GM10847 (cell line): ENCODE measurements around the gene RABEPK.

Experiments
- POLR2A ChIP-seq: IDR thresholded peaks from 2 replicates; pipeline ENCODE4 v1.6.1; 2011; ENCODE audit not compliant: insufficient read length; ENCODE audit errors: extremely low read depth

RABEPK gene, protein sequence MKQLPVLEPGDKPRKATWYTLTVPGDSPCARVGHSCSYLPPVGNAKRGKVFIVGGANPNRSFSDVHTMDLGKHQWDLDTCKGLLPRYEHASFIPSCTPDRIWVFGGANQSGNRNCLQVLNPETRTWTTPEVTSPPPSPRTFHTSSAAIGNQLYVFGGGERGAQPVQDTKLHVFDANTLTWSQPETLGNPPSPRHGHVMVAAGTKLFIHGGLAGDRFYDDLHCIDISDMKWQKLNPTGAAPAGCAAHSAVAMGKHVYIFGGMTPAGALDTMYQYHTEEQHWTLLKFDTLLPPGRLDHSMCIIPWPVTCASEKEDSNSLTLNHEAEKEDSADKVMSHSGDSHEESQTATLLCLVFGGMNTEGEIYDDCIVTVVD

DNA sequence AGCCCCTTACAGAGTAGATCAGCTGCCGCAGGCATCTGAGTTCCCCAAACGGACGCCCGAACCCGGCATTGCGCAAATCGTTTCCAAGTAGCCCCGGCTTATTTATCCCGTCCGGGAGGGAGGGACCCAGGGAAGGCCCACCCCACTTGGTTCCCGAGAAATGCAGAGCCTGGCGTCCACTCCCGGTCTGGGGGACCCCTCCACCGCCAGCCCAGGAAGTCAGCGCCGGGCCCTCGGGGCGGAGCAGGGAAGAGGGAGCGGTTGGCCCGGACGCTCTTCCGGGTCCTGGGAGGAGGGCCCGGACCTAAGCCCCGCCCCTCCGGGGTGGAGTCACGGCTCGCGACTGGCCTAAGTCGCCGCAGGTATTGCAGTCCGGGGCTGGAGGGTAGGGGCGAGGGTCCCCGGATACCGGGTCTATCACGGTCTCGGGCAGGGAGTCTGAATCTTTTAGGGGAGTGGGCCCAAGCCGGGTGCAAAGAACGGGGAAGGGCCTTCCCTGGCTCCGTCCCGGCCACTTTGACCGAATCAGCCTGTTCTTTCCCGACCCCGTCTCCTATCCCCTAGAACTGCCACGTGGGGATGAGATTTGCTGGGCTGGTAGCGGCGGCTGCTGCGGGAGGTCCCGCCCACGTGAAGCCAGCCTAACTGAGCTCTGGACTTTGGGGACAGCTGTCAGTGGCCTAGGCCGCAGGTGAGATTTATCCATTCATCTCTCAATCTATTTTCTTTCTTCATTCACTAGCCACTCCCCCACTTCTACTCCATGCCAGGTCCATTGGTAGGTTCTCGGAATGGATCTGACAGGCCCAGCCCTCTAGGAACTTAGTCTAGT, at the start of gene RABEPK:
Gene RABEPK (plus strand): TSS at position 327 of the 832 bp plus-strand sequence. CDS start 2,472 bp downstream, outside the sequence.
- TF ChIP-seq POLR2A, result peak; percentile 90

DNA sequence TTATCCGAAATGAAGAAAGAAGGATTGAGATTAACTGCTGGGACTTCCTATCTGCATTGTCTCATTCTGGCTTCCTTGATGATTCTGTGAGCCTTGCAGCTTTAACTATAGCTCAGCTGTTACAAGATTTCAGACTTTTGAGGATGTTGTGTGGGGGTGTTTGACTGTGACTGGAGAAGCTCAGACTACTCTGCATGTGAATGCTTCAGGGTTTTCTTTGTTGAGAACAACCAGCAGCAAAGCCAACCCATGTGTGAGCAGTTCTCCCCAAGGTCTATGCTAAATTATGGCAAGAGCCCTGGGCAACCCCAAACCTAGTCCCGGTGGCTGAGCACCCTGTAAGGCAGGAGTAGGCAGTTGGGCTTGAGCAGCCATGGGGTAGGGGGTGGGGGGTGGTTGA, 48.6 kb upstream of the RABEPK start:
- TF ChIP-seq POLR2A, result no peak

DNA sequence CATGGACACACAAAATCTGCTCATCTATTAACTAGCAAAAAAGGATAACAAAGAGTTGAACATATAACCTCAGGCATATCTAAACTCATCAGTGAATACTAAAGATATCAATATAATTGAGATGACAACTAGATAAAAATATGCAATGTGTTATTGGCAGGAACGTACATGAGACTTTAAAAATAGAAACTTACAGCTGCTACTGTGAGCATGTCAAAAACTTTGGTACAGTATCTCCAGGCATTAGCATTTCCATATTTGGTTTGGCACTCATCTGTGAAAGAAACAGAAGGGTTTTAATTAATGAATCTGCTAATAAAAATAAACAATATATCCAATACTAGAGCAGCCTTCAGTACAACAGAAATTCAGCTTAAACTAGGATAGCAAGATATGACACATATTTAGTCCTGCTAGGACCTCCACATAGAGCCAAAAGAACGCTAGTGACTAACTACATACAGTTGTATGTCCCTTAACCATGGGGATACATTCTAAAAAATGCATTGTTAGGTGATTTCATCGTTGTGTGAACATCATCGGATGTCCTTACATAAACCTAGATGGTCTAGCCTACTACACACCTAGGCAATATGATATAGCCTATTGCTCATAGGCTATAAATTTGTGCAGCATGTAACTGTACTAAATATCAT, 46.5 kb upstream of the RABEPK start:
- no peak for TF ChIP-seq POLR2A

DNA sequence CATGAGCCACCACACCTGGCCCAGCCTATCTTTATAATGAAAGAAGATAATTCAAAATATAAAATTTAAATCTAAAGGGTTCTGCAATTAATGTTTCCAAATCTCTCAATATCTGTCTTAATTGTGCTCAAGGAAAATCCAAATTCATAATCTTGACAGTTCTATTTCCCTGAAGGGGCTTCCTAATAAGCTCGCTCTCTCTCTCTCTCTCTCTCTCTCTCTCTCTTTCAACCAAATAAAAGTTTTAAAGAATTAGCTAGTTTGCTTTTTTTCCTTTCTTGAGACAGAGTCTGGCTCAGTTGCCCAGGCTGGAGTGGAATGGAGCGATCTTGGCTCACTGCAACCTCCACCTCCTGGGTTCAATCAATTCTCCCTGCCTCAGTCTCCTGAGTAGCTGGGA, 43.8 kb upstream of the RABEPK start:
- no peak for TF ChIP-seq POLR2A

DNA sequence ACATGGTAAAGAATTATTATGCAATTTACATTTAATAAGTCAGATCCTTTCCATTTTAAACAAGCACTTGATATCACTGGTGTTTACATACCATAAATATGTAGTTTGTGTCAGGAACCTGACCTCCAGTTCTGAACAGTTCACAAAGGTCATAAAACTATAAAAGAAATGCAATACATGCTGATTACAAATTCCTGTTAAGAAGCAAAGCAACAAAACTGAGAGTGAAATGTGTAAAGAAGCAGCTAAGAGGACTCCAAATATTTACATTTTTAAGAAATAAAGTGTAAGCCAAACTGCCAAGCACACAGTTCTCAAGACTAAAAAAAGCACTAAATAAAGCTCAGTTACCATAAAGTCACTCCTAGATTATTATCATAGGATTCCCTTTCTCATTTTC, 39.6 kb upstream of the RABEPK start:
- TF ChIP-seq POLR2A, result no peak

DNA sequence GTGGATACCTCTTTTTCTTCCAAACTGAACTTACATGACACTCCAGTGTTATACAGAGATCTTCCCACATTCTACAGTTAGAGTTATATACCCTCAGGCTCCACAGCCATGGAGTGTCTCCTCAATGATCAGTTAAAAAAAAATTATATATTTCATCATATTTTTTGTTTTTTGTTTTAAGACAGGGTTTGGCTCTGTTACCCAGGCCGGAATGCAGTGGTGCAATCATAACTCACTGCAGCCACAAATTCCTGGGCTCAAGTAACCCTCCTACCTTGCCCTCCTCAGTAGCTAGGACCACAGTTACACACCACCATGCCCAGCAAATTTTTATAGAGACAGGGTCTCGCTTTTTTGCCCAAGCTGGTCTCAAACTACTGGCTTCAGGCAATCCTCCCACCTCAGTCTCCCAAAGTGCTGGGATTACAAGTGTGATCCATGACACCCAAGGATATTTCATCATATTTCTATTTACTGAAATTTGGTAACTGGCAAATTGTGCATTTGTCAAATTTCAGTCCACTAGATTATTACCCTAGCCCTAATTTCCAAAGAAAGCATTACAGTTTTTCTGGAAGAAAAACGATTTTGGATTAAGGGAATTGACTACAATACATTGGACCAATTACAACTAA, 38.9 kb upstream of the RABEPK start:
- TF ChIP-seq POLR2A, result no peak

DNA sequence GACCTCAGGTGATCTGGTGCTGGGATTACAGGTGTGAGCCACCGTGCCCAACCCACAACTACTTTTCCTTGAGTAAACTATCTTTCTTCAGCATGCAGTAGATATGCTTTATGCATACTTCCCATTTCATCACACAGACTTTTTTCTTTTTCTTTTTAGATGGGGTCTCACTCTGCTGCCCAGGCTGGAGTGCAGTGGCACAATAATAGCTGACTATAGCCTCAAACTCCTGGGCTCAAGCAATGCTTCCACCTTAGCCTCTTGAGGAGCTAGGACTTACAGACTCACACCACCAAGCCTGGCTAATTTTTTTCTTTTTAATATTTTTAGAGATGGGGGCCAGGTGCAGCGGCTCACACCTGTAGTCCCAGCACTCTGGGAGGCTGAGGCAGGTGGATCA, 33.6 kb upstream of the RABEPK start:
- TF ChIP-seq POLR2A, result no peak

DNA sequence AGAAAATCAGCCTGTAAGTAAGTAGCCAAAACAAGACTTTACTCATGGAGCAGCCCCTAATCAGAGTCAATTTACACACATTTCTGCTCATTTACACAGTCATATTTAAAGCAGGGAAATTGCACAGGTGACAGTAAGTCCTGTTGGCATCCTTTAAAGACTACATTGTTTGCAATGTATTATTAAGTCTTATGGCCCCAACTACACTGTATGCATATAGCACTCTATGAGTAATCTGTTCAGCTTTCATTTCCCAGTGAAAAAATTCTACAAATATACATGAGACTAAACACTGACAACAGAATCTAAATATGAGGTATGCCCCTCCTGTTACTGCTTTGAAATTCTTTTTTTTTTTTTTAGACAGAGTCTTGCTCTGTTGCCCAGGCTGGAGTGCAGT, 30.4 kb upstream of the RABEPK start:
- TF ChIP-seq POLR2A, result no peak

DNA sequence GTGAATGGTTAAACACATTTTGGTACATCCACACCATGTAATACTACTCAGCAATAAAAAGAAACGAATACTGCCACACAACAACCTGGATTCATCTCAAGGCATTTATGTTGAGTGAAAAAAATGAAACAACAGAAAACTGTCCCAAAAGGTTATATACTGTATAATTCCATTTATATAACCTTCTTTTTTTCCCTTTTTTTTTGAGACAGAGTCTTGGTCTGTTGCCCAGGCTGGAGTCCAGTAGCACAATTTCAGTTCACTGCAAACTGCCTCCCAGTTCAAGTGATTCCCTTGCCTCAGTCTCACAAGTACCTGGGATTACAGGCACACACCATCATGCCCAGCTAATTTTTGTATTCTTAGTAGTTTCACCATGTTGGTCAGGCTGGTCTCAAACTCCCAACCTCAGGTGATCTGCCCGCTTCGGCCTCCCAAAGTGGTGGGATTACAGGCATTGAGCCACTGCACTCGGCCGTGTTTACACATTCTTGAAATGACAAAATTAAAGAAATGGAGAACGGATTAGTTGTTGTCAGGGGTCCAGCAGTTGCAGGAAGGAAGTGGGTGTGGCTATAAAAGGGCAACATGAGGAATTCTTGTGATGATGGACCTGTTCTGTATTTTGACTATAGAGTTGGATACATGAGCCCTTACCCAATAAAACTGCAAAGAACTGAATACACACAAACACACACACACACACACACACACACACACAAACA, 28.1 kb upstream of the RABEPK start:
- TF ChIP-seq POLR2A, result no peak

DNA sequence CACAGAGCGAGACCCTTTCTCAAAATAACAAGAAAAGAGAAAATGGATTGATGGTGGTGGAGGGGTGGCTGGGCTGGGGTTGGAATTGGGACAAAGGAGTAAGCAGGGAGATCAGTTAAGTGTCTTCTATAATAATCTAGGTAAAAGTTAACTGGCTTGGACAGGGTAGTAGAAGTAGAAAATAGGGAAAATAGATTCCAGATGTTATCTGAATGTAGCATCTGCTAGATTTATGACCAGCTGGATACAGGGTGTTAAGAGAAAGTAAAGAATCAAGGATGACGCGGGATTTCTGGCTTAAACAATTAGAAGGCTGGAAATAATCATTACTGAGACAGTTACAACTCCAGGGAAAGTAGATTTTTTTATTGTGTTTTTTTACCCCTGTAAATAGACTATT, 23.7 kb upstream of the RABEPK start:
- TF ChIP-seq POLR2A, result no peak

DNA sequence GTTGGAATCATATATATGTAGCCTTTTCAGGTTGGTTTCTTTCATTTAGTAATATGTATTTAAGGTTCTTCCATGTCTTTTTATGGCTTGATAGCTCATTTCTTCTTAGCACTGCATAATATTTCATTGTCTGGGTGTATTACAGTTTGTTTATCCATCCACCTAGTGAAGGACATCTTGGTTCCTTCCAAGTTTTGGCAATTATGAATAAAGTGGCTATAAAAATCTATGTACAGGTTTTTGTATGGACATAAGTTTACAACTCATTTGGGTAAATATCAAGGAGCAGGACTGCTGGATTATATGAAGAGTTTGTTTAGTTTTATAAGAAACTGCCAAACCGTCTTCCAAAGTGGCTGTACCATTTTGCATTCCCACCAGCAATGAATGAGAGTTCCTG, 22.5 kb upstream of the RABEPK start:
- no peak for TF ChIP-seq POLR2A

DNA sequence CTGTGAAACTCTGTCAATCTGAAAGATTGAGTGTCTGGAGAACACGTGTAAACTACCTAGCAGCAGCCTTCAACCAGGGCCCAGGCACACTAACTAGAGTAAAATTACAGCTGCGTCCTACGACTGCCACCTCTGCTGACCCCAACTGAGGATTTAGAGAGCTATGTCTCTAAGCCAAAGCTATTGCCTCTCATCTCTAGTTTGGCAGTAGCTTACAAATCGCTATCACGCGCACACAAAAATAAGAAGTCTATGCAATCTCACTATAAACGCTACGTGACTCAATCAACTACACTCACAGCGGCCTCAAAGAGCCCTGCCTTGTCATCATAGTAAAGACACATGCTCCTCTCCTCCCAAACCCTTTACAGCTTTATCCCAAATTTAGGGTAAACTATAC, 19.5 kb upstream of the RABEPK start:
- TF ChIP-seq POLR2A, result no peak

DNA sequence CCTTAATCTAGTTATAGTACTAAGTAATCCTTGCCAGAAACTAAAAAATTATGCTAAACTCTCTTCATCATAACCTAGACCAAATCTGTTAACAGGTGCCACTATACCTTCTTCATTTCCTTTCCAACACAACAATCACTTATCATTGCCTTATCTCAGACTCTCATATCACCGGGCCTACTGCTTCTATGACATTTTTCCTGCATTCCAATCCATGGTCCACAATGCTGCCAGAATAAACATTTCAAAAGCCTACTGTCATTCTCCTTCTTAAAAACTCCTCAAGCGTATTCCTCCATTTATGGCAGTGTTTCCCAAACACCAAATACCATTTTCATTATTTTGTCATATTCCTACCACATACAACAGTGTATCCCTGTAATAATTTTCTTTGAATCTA, 17.3 kb upstream of the RABEPK start:
- no peak for TF ChIP-seq POLR2A

DNA sequence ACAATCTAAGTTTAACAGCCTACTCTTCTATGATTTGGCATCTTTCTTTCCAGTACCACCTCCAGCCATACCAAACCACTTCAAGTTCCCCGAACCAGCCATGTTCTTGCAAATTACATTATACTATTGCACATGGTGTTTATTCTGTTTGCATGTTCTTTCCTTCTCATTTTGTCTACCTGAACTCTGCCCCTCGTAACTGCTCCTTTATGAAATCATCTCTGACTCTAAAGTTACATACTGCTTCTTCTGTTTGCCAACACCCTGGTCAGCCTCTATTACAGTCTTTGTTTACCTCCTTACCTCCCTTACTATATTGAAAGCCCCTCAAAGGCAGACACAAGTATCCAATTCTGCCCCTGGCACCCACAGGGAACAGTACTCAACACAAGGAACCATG, 16.8 kb upstream of the RABEPK start:
- no peak for TF ChIP-seq POLR2A

DNA sequence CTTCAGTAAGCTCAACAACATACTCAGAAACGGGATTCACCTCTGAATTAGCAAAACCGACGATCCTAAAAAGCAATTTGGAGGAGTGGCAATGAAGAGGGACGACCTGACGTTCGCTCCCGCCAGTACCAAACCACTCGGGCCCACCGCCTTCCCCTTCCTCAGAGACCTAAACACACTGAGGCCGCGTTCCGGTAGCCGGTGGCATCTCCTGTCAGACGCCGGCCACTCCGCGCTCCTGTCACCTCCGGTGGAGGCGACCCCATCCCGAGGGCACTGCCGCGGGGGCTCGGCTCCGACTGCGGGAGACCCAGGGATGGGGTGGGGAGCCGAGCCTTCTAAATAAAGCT, 11.4 kb upstream of the RABEPK start:
- no peak for TF ChIP-seq POLR2A
